Keratinocyte (primary cell): ENCODE measurements around the gene MET. TPM values are rescaled to one million over a fixed set of nuclear protein-coding genes. Genes with fewer than 3 reads are reported as not detected.
A peak's percentile ranks its signal among the peaks of the same experiment; 100 is the strongest.

Source experiments
- DNase-seq: peaks from one replicate; pipeline ENCODE4 v3.0.0-alpha.2; 2011; ENCODE audit warnings: low read depth, missing footprints, low spot score
- FAIRE-seq: peaks from 2 replicates; lab custom pipeline; 2011; peaks lifted over from hg19 to GRCh38; lab: Jason Lieb, UNC
- H2AFZ ChIP-seq: 2 replicates; pipeline ENCODE4 v1.6.0; 2012; ENCODE audit warnings: low read length, control low read depth, inconsistent platforms; ENCODE audit not compliant: control insufficient read depth
- H3K27ac ChIP-seq: 2 replicates; pipeline ENCODE4 v1.5.1; 2011; ENCODE audit warnings: low read length; ENCODE audit not compliant: control insufficient read depth, insufficient read depth
- H3K27me3 ChIP-seq: 3 replicates; pipeline ENCODE4 v1.6.0; 2011; ENCODE audit warnings: low read length; ENCODE audit not compliant: control insufficient read depth, insufficient read depth; ENCODE audit errors: extremely low read depth
- H3K36me3 ChIP-seq, 2 experiments: 2 replicates in 1 of 2; 3 replicates in 1 of 2; pipeline ENCODE4 v1.5.1; 2011; ENCODE audit warnings: low read length in 2 of 2, mild to moderate bottlenecking in 1 of 2; ENCODE audit not compliant: control insufficient read depth in 2 of 2, insufficient read depth in 2 of 2; ENCODE audit errors: extremely low read depth in 1 of 2
- H3K4me1 ChIP-seq: 3 replicates; pipeline ENCODE4 v1.5.1; 2011; ENCODE audit warnings: low read length; ENCODE audit not compliant: control insufficient read depth, insufficient read depth; ENCODE audit errors: extremely low read depth
- H3K4me2 ChIP-seq: 3 replicates; pipeline ENCODE4 v1.6.0; 2011; ENCODE audit warnings: low read depth, low read length; ENCODE audit not compliant: control insufficient read depth, insufficient read depth; ENCODE audit errors: extremely low read depth
- H3K4me3 ChIP-seq, 3 experiments: fragments of 200-600 bp in 1 of 3; sonication (generic) in 1 of 3; 2 replicates in 2 of 3; 3 replicates in 1 of 3; pipeline ENCODE4 v1.5.1; 2011 to 2016; ENCODE audit warnings: low read length in 3 of 3, mild to moderate bottlenecking in 3 of 3, control low read depth in 2 of 3, inconsistent platforms in 1 of 3, low read depth in 1 of 3, mixed read lengths in 1 of 3, mixed run types in 1 of 3, moderate library complexity in 1 of 3; ENCODE audit not compliant: control insufficient read depth in 2 of 3, insufficient read depth in 2 of 3; ENCODE audit errors: extremely low read depth in 1 of 3
- H3K79me2 ChIP-seq: 2 replicates; pipeline ENCODE4 v1.6.0; 2012; ENCODE audit warnings: low read length; ENCODE audit not compliant: control insufficient read depth, insufficient read depth
- H3K9ac ChIP-seq: 3 replicates; pipeline ENCODE4 v1.6.0; 2011; ENCODE audit warnings: low read length; ENCODE audit not compliant: control insufficient read depth, insufficient read depth; ENCODE audit errors: extremely low read depth
- H3K9me1 ChIP-seq: 3 replicates; pipeline ENCODE4 v1.6.0; 2011; ENCODE audit warnings: low read length; ENCODE audit not compliant: control insufficient read depth, insufficient read depth; ENCODE audit errors: extremely low read depth
- H3K9me3 ChIP-seq: 2 replicates; pipeline ENCODE4 v1.5.1; 2012; ENCODE audit warnings: low read depth, low read length; ENCODE audit not compliant: control insufficient read depth
- H4K20me1 ChIP-seq: 3 replicates; pipeline ENCODE4 v1.6.0; 2011; ENCODE audit warnings: low read length; ENCODE audit not compliant: control insufficient read depth, insufficient read depth; ENCODE audit errors: extremely low read depth
- EZH2 ChIP-seq: IDR thresholded peaks from one replicate; pipeline ENCODE4 v1.6.1; 2012; ENCODE audit warnings: inconsistent platforms, mild to moderate bottlenecking, low read length, moderate library complexity
- dilution Hi-C: fragments of 300-500 bp; cut with MboI; formaldehyde crosslinking; loops from one replicate; pipeline ENCODE4 v1.7.0; 2020; ENCODE audit warnings: low sequenced_read_pairs; ENCODE audit not compliant: extremely low pct_ligation_motif_present
- polyA plus RNA-seq, 5 experiments: library from polyadenylated mRNA; depleted of rRNA in 3 of 5; stranded (reverse) in 3 of 5; stranded (forward) in 1 of 5; unstranded in 1 of 5; fragments of >200 nt; gene quantifications; 1 replicate in 1 of 5; 2 replicates in 3 of 5; 3 replicates in 1 of 5; pipeline versions ENCODE4 v1.2.1 to v1.2.3, GENCODE V29; 2011 to 2012; ENCODE audit warnings: missing spikeins in 2 of 5, low read depth in 1 of 5, low replicate concordance in 1 of 5
- TF ChIP-seq, protein P1 (sequence below), 3 experiments: IDR thresholded peaks in 1 of 3; conservative IDR thresholded peaks in 1 of 3; optimal IDR thresholded peaks in 1 of 3; 2 replicates in 2 of 3; 3 replicates in 1 of 3; pipeline versions ENCODE3 to v1.5.1; 2011; ENCODE audit warnings: low read length in 3 of 3, mild to moderate bottlenecking in 3 of 3, moderate library complexity in 2 of 3, control low read depth in 1 of 3, inconsistent platforms in 1 of 3; ENCODE audit not compliant: insufficient read depth in 2 of 3; ENCODE audit errors: extremely low read depth in 1 of 3

The MET gene
- polyA plus RNA-seq, 1 donor (not counting 4 experiments of a cell fraction or from before 2014, with no cell fraction given): 117 TPM

GRCh38 chr7:116801092-116801710 lies 129.2 kb downstream of the MET start:
- H3K4me1 ChIP-seq: peaks cover 51% of the 10 kb centered on the region
- DNase-seq (peak; percentile 75), FAIRE-seq (peak; percentile 96)
- H3K9ac ChIP-seq: peak overlapping the region; percentile 63
- TF ChIP-seq EZH2: no peak
- TF ChIP-seq, protein P1, sequence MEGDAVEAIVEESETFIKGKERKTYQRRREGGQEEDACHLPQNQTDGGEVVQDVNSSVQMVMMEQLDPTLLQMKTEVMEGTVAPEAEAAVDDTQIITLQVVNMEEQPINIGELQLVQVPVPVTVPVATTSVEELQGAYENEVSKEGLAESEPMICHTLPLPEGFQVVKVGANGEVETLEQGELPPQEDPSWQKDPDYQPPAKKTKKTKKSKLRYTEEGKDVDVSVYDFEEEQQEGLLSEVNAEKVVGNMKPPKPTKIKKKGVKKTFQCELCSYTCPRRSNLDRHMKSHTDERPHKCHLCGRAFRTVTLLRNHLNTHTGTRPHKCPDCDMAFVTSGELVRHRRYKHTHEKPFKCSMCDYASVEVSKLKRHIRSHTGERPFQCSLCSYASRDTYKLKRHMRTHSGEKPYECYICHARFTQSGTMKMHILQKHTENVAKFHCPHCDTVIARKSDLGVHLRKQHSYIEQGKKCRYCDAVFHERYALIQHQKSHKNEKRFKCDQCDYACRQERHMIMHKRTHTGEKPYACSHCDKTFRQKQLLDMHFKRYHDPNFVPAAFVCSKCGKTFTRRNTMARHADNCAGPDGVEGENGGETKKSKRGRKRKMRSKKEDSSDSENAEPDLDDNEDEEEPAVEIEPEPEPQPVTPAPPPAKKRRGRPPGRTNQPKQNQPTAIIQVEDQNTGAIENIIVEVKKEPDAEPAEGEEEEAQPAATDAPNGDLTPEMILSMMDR (optimal IDR thresholded peaks at IDR 0.05 in 1 of 3, IDR thresholded peaks at IDR 0.05 in 1 of 3, conservative IDR thresholded peaks at IDR 0.05 in 1 of 3; ENCODE audit: extremely low read depth in 1 of 3, insufficient read depth in 2 of 3, low read length in 3 of 3): no peak
- no peaks in the 10 kb centered on the region for H4K20me1 ChIP-seq
- H3K9me3 ChIP-seq: no peaks in the 10 kb centered on the region
- dilution Hi-C loops: no loop called here
- peak overlapping the region; percentile 79 for H3K4me2 ChIP-seq
- no peaks in the 10 kb centered on the region for H3K9me1 ChIP-seq
- H3K27ac ChIP-seq: peak overlapping the region; percentile 92
- peaks cover 0 to 14% of the 10 kb centered on the region in 2 experiments for H3K36me3 ChIP-seq
- H3K4me3 ChIP-seq: peak overlapping the region in 2 of 3 experiments; percentile 46 to 54
- no peaks in the 10 kb centered on the region for H3K27me3 ChIP-seq
- H2AFZ ChIP-seq: no peak overlapping the region
- H3K79me2 ChIP-seq: no peaks in the 10 kb centered on the region

DNA sequence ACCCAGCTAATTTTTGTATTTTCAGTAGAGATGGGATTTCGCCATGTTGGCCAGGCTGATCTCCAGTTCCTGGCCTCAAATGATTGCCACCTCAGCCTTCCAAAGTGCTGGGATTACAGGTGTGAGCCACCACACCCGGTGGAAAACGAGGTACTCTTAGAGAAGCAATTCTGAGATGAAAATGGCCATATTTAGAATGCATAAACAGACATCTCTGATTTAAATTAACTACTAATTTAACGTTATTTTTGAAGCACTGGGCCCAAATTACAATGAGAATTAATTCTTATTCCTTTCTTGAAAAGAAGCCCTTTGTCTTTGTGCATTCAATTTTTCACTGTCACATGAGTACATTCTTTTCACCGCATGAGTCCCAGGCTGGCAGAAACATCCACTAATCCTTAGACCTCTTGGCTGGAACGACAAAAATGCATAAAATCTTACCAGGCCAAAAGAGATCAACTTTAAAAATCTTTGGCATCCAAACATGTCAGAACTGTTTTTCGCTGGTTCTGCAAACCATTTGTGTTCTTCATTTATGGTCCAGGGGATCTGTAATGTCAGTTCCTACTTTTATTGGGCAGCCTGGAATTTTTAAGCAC lies 130.2 kb downstream of the MET start:
- Histone ChIP-seq H3K36me3 (peaks cover 0 to 9% of the 10 kb centered on the region in 2 experiments), H2AFZ (no peak overlapping the region), H3K79me2 (no peaks in the 10 kb centered on the region), H3K27me3 (no peaks in the 10 kb centered on the region), H3K4me2 (peak overlapping the region; percentile 71), H4K20me1 (no peaks in the 10 kb centered on the region), H3K4me3 (peak overlapping the region in 1 of 3 experiments; percentile 19), H3K9ac (peak overlapping the region; percentile 49), H3K9me1 (no peaks in the 10 kb centered on the region), H3K9me3 (no peaks in the 10 kb centered on the region), H3K4me1 (peaks cover 48% of the 10 kb centered on the region), H3K27ac (peak overlapping the region; percentile 92)
- no peak for TF ChIP-seq EZH2
- TF ChIP-seq, protein P1 (optimal IDR thresholded peaks at IDR 0.05 in 1 of 3, IDR thresholded peaks at IDR 0.05 in 1 of 3, conservative IDR thresholded peaks at IDR 0.05 in 1 of 3; ENCODE audit: extremely low read depth in 1 of 3, insufficient read depth in 2 of 3, low read length in 3 of 3): no peak
- no peak for DNase-seq
- dilution Hi-C loops: no loop called here
- no peak for FAIRE-seq
